GM12801 (cell line): ENCODE results near the gene ZBTB21.

Experiments
- TF ChIP-seq, protein P1 (sequence below): IDR thresholded peaks from one replicate; pipeline ENCODE4 v1.5.1; 2011; ENCODE audit warnings: control low read depth; ENCODE audit not compliant: insufficient read length; ENCODE audit errors: extremely low read depth

Gene ZBTB21

DNA sequence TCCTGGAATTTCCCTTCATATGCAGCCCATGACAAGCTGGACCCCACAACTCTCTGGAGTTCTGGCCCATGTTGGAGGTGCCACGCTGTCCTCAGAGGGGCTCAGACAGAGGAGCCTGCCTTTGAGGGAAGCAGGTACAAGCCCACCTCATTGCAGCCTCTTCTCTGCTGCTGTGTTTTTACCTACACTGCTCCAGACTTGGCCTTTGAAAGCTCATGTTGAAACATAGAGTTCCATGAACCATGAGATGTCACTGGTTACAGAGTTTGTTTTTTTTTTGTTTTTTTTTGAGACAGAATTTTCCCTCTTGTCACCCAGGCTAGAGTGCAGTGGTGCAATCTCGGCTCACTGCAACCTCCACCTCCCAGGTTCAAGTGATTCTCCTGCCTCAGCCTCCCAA, 22.1 kb upstream of the ZBTB21 start:
- TF ChIP-seq, protein P1, sequence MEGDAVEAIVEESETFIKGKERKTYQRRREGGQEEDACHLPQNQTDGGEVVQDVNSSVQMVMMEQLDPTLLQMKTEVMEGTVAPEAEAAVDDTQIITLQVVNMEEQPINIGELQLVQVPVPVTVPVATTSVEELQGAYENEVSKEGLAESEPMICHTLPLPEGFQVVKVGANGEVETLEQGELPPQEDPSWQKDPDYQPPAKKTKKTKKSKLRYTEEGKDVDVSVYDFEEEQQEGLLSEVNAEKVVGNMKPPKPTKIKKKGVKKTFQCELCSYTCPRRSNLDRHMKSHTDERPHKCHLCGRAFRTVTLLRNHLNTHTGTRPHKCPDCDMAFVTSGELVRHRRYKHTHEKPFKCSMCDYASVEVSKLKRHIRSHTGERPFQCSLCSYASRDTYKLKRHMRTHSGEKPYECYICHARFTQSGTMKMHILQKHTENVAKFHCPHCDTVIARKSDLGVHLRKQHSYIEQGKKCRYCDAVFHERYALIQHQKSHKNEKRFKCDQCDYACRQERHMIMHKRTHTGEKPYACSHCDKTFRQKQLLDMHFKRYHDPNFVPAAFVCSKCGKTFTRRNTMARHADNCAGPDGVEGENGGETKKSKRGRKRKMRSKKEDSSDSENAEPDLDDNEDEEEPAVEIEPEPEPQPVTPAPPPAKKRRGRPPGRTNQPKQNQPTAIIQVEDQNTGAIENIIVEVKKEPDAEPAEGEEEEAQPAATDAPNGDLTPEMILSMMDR: no peak

DNA sequence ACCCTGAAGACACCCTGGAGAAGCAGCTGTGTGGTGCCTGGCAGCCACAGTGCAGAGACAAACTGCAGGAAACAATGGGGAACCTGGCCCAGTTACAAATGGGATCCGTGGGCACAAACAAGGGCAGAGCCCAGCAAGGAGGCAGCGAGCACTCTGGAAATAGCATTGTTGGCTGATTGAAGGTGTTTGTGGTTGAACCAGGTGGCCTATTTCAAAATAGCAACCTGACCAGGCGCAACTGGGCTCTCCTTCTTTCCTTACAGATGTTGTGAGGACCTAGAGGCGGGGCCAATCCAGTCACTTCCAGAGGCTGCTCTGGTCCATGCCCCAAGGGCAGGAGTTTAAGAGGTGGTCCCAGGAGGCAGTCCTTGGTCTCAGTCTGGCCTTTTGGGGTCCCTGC, 21.7 kb upstream of the ZBTB21 start:
- TF ChIP-seq, protein P1: no peak

DNA sequence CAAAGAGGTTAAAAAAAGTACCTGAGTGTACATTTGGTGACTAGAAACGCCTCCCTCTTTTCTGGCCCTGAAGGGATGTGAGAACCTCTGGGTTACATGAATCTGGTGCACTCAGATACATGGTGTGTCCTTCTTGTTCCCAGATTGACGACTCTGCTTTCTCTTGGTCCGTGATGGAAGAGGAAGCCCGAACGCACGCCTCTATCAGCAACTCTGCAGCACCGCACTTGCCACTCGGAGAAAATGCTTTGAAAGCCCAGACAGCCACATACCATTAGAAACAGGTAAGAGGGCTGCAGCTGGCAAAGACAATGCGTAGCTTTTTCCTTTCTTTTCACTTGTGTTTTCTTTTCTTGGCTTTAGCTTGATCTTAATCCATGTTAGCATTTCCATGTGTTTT, 21.1 kb upstream of the ZBTB21 start:
- TF ChIP-seq, protein P1: no peak

DNA sequence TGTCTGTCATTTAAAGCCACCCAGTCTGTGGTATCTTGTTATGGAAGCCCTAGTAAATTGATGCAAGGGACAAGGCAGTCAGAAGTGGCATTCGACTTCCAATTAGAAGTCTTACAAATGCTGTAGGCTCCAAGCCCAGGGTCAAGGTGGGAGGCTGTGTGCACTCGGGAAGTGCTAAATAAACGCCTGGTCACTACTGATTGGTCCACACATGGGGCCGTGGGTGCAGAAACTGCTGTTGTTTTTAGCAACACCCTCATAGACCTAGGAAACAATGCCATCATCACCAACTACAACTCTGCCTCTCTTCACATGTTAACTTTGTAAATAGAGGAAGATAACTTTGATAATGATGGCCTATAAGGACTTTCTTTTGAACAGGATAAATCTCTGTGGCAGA, 20.2 kb upstream of the ZBTB21 start:
- TF ChIP-seq, protein P1: no peak

DNA sequence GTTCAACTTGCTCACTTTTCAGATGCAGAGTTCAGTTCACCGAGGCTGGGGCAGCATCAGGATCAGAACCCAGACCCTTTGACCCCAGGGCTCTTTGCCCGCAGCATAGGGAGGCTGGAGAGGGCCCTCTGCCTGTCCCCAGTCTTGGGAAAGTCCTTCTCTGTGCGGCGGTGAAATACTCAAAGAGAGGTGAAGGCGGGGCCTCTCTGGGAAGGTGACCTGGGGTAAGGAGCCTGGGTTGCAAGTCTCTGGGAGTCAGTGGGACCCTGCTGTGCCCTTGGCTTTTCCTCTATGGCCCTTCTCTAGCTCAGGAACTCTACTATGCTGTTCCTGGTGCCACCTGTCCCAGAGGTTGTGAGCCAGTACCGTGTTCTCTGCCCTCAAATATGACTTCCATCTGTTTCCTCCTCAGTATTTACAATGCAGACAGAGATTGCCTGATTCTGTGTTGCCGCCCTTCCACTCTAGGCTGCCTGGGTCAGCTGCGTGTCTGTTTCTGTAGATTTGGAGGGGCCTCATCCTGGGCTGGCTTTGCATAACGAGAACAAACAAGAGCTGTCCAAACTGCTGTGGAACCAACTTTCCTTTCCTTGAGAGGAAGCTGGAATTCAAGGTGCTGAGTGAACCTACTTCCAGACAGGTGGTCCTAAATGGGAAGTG, 18.7 kb upstream of the ZBTB21 start:
- TF ChIP-seq, protein P1: no peak

DNA sequence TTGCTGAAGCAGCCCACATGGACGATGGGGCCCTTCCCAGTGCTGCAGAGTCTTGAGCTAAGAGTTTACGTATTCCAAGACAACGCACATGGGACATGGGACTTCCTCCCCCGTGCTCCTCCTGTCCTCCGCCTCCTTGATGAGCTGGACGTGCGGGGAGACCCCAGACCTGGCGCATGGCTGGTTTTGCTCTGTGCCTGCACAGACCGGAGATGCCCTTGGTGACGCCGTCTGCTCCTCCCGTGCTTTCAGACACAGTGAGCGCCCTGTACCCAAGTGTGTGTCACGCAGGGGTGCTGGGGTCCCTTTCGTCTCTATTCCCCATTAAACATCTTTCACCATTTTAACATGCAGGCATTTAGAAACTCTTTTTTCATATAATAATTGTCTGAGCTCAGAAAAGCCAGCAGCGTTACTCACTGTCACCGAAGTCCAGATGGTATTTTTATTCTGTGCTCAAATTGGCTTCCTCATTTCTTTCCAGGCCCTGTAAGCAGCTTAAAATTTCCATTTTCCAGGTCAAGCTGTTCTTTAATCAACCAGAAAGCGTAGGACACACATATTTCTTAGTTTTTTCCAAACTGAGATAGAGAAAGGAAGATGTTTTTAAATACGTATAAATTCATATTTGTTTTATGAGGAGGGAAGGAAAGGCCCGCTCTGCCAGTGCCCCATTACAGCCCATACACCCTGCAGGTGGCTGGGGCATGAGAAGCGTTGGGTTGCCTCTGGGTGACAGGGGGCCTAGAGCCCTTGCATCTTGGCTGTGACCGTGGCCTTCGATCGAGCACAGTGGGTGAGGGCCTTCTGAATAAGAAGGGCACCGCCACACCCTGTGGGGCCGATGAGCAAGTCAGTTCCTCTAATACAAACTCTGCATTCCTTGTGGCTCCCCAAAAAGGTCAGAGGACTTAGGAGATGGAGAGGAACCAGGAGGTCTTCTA, 17.9 kb upstream of the ZBTB21 start:
- TF ChIP-seq, protein P1: no peak

DNA sequence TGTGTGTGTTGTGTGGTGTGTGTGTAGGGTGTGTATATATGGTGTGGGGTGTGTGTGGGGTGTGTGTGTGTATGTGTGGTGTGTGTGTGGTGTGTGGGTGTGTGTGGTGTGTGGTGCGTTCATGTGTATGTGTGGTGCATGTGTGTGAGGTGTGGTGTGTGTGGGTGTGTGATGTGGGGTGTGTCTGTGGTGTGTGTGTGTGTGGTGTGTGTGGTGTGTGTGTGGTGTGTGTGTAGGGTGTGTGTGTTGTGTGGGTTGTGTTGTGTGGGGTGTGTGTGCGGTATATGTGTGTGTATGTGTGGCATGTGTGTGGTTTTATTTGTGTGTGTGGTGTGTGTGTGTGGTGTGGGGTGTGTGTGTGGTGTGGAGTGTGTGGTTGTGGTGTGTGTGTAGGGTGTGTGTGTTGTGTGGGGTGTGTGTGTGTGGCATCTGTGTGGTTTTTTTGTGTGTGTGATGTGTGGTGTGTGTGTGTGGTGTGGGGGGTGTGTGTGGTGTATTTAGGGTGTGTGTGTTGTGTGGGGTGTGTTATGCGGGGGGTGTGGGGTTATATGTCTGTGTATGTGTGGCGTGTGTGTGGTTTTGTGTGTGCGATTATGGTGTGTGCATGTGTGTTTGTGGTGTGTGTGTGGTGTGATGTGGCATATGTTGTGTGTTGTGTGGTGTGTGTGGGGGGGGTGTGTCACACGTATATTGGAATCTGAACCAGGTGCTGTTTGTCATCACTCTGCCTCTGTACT, 17.1 kb upstream of the ZBTB21 start:
- TF ChIP-seq, protein P1: no peak
